Erythroblast (primary cell): ENCODE data around the gene MRPS9.

ENCODE experiments used
- GATA1 ChIP-seq: IDR thresholded peaks from 2 replicates; pipeline ENCODE4 v1.6.1; 2011; ENCODE audit warnings: low read depth, mild to moderate bottlenecking, control low read depth, low read length, moderate library complexity
- POLR2A ChIP-seq: IDR thresholded peaks from 2 replicates; pipeline ENCODE4 v1.6.1; 2011; ENCODE audit warnings: mild to moderate bottlenecking, low read length

DNA sequence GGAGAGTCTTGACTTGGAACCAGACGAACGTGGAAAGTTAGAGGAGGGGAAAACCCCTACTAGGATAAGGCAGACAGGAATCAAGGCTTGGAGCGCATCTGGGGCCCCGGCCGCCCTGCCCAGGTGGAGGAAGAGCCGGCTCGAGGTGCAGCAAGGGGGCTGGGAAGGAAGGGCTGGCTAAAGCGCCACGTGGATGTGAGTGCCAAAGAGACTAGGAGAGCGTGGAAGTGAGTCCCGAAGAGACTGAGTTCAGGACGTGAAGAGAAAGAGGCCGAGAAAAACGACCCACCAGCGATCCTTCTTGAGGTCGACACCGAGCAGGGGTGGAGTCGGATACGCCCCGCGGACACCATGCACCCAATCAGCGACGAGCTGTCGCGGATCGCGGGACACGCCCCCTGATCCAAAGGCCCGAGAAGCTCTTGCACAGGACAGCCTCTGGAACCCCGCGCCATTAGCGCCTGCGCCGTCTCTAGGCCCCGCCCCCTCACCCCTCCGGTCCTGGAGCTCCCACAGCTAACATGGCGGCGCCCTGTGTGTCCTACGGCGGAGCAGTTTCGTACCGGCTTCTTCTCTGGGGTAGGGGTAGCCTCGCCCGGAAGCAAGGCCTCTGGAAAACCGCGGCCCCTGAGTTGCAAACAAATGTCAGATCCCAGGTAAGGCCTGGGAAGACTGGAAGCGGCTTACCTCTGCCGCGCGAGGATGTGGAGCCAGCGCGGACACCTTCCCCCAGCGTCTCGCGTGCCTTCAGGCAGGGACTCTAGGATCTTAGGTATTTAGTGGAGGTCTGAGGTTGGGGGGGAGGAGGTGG lies at the start of gene MRPS9:
- peak; percentile 85 for TF ChIP-seq POLR2A
- no peak for TF ChIP-seq GATA1
